Fibroblast of upper back skin (primary cell): ENCODE data around the gene SERPINA1.
A peak's percentile ranks its signal among the peaks of the same experiment; 100 is the strongest.
"Not testable (repeated sequence)": the region's sequence is repeated elsewhere in the genome, so short reads cannot be mapped to it uniquely, and the experiment has no call there.

Source experiments
- DNase-seq: peaks from one replicate; pipeline ENCODE4 v3.0.0-alpha.2; 2013

Gene SERPINA1

DNA sequence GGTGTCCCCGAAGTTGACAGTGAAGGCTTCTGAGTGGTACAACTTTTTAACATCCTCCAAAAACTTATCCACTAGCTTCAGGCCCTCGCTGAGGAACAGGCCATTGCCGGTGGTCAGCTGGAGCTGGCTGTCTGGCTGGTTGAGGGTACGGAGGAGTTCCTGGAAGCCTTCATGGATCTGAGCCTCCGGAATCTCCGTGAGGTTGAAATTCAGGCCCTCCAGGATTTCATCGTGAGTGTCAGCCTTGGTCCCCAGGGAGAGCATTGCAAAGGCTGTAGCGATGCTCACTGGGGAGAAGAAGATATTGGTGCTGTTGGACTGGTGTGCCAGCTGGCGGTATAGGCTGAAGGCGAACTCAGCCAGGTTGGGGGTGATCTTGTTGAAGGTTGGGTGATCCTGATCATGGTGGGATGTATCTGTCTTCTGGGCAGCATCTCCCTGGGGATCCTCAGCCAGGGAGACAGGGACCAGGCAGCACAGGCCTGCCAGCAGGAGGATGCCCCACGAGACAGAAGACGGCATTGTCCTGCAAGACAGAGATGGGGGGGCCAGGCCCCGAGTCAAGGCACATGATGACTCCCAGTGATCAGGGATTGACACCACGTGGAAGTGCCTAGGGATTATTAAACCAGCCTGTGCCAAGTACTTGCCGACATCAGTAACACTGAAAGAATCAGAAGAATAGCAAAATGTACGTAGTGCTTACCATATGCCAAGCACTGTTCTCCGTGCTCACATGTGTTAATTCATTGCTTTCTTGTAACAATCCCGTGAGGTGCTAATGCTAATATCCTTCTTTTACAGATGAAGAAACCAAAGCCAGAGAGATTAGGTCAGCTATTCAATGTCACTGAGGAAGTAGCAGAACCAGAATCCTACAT, 5.4 kb downstream of the SERPINA1 start:
- no peak for DNase-seq

- DNase-seq, result no peak
Observed at GRCh38 chr14:94382099-94382715, 6.2 kb downstream of the SERPINA1 start.

DNA sequence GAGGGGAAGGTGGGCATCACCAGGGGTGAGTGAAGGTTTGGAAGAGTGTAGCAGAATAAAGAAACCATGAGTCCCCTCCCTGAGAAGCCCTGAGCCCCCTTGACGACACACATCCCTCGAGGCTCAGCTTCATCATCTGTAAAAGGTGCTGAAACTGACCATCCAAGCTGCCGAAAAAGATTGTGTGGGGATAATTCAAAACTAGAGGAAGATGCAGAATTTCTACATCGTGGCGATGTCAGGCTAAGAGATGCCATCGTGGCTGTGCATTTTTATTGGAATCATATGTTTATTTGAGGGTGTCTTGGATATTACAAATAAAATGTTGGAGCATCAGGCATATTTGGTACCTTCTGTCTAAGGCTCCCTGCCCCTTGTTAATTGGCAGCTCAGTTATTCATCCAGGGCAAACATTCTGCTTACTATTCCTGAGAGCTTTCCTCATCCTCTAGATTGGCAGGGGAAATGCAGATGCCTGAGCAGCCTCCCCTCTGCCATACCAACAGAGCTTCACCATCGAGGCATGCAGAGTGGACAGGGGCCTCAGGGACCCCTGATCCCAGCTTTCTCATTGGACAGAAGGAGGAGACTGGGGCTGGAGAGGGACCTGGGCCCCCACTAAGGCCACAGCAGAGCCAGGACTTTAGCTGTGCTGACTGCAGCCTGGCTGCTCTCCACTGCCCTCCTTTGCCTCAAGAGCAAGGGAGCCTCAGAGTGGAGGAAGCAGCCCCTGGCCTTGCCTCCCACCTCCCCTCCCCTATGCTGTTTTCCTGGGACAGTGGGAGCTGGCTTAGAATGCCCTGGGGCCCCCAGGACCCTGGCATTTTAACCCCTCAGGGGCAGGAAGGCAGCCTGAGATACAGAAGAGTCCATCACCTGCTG, 7.0 kb downstream of the SERPINA1 start:
- no peak for DNase-seq

DNA sequence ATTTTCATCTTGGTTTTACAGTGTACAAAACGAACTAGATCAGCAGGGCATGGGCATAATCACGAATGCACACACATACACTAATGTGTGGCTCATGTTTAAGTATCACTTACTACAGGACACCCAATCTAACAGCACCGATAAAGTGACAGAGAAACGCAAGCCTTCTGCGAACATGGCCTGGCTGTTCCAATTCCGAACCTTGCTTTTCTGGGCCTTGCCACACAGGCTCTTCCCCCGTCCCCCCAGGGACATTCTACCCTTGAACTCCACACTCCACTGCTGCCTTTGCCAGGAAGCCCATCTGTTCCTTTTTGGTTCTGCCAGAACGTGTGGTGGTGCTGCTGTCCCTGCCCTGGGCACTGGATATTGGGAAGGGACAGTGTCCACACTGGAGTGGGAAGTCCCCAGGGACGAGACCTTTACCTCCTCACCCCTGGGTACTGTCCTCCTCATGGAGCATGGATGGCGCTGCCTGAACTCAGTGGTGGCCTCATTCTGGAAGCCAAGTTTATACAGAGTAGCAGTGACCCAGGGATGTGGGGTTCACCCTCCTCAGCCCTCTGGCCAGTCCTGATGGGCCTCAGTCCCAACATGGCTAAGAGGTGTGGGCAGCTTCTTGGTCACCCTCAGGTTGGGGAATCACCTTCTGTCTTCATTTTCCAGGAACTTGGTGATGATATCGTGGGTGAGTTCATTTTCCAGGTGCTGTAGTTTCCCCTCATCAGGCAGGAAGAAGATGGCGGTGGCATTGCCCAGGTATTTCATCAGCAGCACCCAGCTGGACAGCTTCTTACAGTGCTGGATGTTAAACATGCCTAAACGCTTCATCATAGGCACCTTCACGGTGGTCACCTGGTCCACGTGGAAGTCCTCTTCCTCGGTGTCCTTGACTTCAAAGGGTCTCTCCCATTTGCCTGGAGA, 7.9 kb downstream of the SERPINA1 start:
- no peak for DNase-seq

- no peak for DNase-seq
Observed at GRCh38 chr14:94379291-94380224, 8.8 kb downstream of the SERPINA1 start.

DNA sequence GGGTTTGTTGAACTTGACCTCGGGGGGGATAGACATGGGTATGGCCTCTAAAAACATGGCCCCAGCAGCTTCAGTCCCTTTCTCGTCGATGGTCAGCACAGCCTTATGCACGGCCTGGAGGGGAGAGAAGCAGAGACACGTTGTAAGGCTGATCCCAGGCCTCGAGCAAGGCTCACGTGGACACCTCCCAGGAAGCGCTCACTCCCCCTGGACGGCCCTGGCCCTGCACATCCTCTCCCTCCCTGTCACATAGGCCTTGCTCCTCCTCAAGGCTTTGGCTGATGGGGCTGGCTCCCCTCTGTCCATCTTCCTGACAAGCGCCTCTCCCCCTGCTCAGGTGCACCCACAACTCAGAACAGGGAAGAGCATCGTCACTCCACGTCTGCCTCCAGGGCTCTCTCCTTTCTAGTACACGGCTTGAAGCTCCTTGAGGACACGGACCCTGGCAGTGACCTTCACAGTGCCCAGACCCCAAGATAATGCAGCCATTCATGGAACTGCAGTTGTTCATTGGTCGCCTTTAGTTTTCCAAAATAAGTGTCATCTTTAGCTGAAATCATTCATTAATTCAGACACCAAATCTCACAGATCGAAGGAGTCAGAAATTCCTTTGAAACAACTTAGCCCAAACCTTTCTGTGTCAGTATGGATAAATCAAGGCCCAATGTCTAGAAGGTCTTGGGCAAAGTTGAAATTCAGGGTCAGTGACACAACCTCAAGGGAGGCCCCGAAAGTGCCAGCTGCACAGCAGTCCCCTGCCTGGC, 9.7 kb downstream of the SERPINA1 start:
- no peak for DNase-seq

DNA sequence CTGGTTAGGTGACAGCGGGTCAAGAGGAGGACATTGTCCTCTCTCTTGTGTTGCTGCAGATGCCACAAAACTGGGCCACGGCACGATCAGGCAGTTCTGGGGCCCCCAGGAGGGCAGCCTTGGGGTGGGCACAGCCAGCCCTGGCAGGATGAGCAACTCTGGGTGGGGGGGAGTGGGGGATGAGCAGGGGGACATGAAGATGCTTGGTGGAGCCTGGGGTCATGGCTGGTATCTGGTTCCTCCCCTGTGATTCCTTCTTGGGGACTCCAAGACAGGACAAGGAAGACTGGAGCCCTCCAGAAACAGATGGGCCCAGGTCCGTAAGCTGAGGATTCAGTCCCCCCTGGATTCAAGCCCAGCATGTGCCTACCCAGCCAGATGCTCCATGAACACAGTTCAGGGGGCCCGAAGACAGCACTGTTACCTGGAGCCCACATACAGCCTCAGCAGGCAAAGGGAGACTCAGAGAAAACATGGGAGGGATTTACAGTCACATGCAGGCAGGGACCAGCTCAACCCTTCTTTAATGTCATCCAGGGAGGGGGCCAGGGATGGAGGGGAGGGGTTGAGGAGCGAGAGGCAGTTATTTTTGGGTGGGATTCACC, 10.4 kb downstream of the SERPINA1 start:
- DNase-seq, result no peak

- no peak for DNase-seq
Observed at GRCh38 chr14:94376976-94377865, 11.2 kb downstream of the SERPINA1 start.

DNA sequence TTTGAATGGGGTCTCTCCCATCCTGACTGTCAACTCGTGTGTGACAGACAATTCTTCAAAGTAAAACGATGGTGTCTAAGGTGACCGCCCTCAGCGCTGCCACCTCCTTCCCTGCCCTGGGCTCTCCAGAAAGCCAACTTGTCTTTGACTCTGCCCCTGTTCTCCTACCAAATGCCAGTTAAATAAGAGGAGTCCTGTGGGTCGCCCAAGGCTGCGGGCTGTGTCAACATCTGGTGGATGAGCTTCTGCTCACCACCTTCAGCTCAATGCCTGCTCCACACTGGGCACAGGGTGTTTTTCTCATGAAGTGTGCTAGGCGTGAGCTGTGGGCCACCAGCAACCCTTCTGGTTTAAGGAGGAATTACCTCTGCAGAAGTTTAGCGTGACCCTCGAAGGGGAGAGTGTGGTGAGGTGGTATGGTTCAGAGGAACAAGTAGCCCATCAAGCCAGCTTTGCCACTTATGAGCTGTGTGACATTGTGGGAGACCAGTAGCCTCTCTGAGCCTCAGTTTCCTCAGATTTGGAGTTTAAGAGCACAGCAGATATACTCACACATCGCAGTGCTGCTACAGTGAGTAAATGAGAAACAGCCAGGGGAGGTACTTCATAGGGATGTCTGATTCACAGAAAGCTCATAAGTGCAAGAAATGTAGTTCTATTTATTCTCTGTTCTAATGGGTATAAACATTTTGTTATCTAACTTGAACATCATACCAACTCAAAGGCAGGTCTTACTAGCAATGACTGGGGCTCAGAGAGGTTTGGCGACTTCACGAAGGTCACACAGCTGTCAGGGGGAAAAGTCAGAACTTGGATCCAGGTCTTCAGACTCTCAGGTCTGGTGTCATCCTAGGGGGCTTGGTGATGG, 12.1 kb downstream of the SERPINA1 start:
- no peak for DNase-seq

DNA sequence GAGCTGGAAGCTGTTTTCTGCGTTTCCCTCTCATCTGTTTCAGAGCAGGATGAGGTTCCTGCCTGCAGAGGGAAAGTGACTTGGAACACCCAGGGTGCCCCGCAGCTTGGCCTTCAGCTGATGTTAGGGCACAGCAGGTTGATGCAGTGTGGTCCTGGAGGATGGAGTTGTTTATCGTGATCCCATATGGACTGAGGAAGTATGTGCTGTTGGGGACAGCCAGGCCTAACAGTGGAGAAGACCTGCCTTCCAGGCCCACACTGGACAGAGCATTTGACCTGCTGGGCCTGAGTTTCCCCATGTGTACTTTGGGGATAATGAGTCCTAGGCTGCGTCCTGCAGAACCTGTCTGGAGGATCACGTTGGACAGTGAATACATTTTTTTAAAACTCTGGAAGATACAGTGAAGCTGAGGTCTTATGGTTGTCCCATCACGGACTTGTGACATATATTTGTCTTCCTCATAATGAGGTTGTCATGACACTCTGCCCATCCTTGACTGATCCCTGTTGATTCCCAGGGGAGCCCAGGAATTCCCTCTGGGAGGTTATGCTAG, 12.8 kb downstream of the SERPINA1 start:
- DNase-seq, result no peak

GRCh38 chr14:94374749-94375260, 13.6 kb downstream of the SERPINA1 start:
- no peak for DNase-seq

DNA sequence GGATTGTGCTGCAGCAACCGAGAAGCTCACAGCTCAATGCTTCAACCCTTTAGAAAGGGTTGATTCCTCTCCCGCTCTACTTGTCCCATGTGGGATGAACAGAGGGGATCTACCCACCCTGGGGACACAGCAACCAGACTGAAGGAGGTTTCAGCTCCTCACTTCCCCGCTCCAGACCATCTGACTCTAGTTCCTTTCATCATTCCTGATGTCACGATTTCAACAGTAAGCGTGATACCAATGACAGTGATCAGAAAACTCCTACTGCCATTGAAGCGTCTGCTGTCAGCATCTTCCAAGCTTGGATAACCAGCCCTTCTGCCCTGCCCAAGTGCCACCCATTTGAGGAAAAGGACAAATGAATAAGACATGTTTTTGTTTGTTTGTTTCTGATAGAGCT, 14.3 kb downstream of the SERPINA1 start:
- no peak for DNase-seq

GRCh38 chr14:94373708-94374107, 14.7 kb downstream of the SERPINA1 start:
- peak; percentile 97 for DNase-seq

GRCh38 chr14:94372021-94372605, 16.3 kb downstream of the SERPINA1 start:
- DNase-seq, result no peak

GRCh38 chr14:94370524-94370910, 17.9 kb downstream of the SERPINA1 start:
- DNase-seq, result no peak

DNA sequence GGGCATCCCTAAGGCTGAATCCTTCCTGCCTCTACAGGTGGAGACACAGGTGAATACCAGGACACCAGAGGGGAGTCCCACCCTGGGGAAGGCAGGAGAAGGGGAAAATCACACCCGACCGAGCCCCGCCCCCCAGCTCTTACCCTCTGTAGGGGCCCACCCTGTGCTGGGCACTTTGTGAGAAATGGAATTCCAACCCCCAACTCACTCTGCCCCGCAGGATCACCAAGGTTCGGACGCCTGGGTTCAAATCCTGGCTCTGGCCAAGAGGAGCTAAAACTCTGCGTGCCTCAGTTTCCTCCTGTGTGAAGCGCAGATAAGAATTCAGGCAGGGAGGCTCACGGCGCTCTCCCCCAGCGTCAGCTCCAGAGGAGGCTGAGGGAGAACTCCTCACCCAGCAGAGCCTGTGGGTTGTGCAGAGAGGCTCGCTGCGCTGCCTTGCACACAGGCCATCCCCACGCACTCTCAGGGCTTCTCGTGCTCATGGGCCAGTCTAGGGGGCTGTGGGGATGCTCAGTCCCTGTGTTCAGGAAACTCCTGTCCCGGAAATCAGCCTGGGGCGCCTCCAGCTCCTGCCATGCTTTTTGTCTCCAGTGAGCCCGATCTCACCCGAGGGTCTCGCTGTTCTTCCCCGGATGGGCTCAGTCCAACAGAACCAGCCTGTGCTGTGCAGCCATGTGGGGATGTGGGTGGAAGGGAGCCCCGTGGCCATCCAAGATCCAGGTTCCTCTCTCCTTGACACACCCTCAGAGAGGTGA, 18.5 kb downstream of the SERPINA1 start:
- DNase-seq, result not testable (repeated sequence)
